Colonic mucosa (tissue), 4 donors: ENCODE measurements around the gene NUDT9. TPM values are rescaled to one million over a fixed set of nuclear protein-coding genes. Genes with fewer than 3 reads are reported as not detected.
A peak's percentile ranks its signal among the peaks of the same experiment; 100 is the strongest.
"Not testable (repeated sequence)": the region's sequence is repeated elsewhere in the genome, so short reads cannot be mapped to it uniquely, and the experiment has no call there.

Experiments used
- DNase-seq: peaks from one replicate; pipeline ENCODE4 v3.0.0-alpha.2; 2020
- H3K27ac ChIP-seq: fragments of 200-600 bp; one replicate; pipeline ENCODE4 v1.8.0; 2021
- H3K27me3 ChIP-seq: fragments of 200-600 bp; one replicate; pipeline ENCODE4 v1.8.0; 2021
- H3K36me3 ChIP-seq: fragments of 200-600 bp; one replicate; pipeline ENCODE4 v1.8.0; 2021
- H3K4me1 ChIP-seq: fragments of 200-600 bp; one replicate; pipeline ENCODE4 v1.8.0; 2021; ENCODE audit warnings: mild to moderate bottlenecking
- H3K4me3 ChIP-seq: fragments of 200-600 bp; one replicate; pipeline ENCODE4 v1.8.0; 2021
- H3K9ac ChIP-seq, 2 donors: one replicate each; pipeline ENCODE4 v1.7.0; 2013; ENCODE audit warnings: control low read depth in 2 of 2, low read depth in 2 of 2, low read length in 2 of 2
- H3K9me3 ChIP-seq: fragments of 200-600 bp; one replicate; pipeline ENCODE4 v1.8.0; 2021
- CTCF ChIP-seq: fragments of 200-600 bp; IDR thresholded peaks from one replicate; pipeline ENCODE4 v1.8.0; 2022; ENCODE audit warnings: antibody characterized with exemption, mild to moderate bottlenecking
- intact Hi-C: fragments of 100-400 bp; cut with DNase I; formaldehyde crosslinking; loops from one replicate; pipeline ENCODE4 v1.14.1; 2022
- total RNA-seq, 2 donors: library from RNA; stranded (reverse); fragmentation: NEBNext Ultra II Directional in 1 of 2; extraction: Animal tissue kit (Norgen Biotek cat#: 25700) in 1 of 2; gene quantifications; one replicate each; pipeline ENCODE4 v1.2.1, GENCODE V29; 2021
- donor health status: healthy.
- donor health status: DM: no; HTN: no; CAD: no.
- donor health status: DM: no; HTN: no; CAD: no.

Gene NUDT9
- total RNA-seq, 2 donors from 2014 or later: 31.4 to 52.0 TPM

- Histone ChIP-seq H3K4me1 (no peaks in the 10 kb centered on the region), H3K9ac (peak overlapping the region in 1 of 2 donors; percentile 10), H3K36me3 (no peaks in the 10 kb centered on the region), H3K27me3 (no peaks in the 10 kb centered on the region), H3K9me3 (no peaks in the 10 kb centered on the region), H3K4me3 (no peak overlapping the region), H3K27ac (peak overlapping the region; percentile 41)
- TF ChIP-seq CTCF: no peak
- intact Hi-C loops: no loop called here
- peak; percentile 78 for DNase-seq
These were observed 35.1 kb upstream of the NUDT9 start for GRCh38 chr4:87387237-87387636.

GRCh38 chr4:87388901-87389300 lies 33.5 kb upstream of the NUDT9 start:
- intact Hi-C loops: no loop called here
- no peaks in the 10 kb centered on the region for H3K27me3 ChIP-seq
- peak overlapping the region; percentile 19 to 38 for H3K9ac ChIP-seq
- no peaks in the 10 kb centered on the region for H3K36me3 ChIP-seq
- peak overlapping the region; percentile 52 for H3K4me3 ChIP-seq
- H3K27ac ChIP-seq: peak overlapping the region; percentile 41
- no peaks in the 10 kb centered on the region for H3K9me3 ChIP-seq
- no peak for DNase-seq
- no peaks in the 10 kb centered on the region for H3K4me1 ChIP-seq
- TF ChIP-seq CTCF: no peak

- Histone ChIP-seq H3K4me3 (peak overlapping the region; percentile 52), H3K27ac (peak overlapping the region; percentile 92), H3K9ac (peak overlapping the region; percentile 73 to 99)
- intact Hi-C loops, H3K27me3 ChIP-seq, H3K36me3 ChIP-seq, H3K4me1 ChIP-seq, H3K9me3 ChIP-seq: not testable (repeated sequence)
- DNase-seq: peak; percentile 45
These were observed 32.3 kb upstream of the NUDT9 start for GRCh38 chr4:87390055-87390454.

- H3K4me1 ChIP-seq: no peaks in the 10 kb centered on the region
These were observed 31.9 kb upstream of the NUDT9 start for GRCh38 chr4:87390551-87390890.

GRCh38 chr4:87390891-87391575 lies 31.3 kb upstream of the NUDT9 start, which contains the start of gene HSD17B11:
HSD17B11 (minus strand) TSS chr4:87391188; CDS start chr4:87391070, 118 bp downstream.
- Histone ChIP-seq H3K4me1 (no peaks in the 10 kb centered on the region), H3K27me3 (no peaks in the 10 kb centered on the region), H3K36me3 (no peaks in the 10 kb centered on the region), H3K4me3 (peak within 1 kb of the TSS; percentile 52), H3K9me3 (no peaks in the 10 kb centered on the region), H3K27ac (peak within 1 kb of the TSS; percentile 92), H3K9ac (peak within 1 kb of the TSS; percentile 77 to 99)
- TF ChIP-seq CTCF: no peak
- DNase-seq: peak; percentile 97
- intact Hi-C loops: no loop called here

More at GRCh38 chr4:87390551-87390890, 31.9 kb upstream of the NUDT9 start:
- H3K27me3 ChIP-seq: no peaks in the 10 kb centered on the region
- H3K9ac ChIP-seq: peak overlapping the region; percentile 73 to 99
- peak overlapping the region; percentile 52 for H3K4me3 ChIP-seq
- H3K27ac ChIP-seq: peak overlapping the region; percentile 92
- no peaks in the 10 kb centered on the region for H3K36me3 ChIP-seq
- intact Hi-C loops: no loop called here
- DNase-seq: no peak
- no peak for TF ChIP-seq CTCF
- no peaks in the 10 kb centered on the region for H3K9me3 ChIP-seq

- H3K9me3 ChIP-seq: no peaks in the 10 kb centered on the region
- H3K9ac ChIP-seq: peak overlapping the region; percentile 77 to 99
- H3K4me1 ChIP-seq: no peaks in the 10 kb centered on the region
- no peak for DNase-seq
- peak overlapping the region; percentile 52 for H3K4me3 ChIP-seq
- peak overlapping the region; percentile 92 for H3K27ac ChIP-seq
- intact Hi-C loops: no loop called here
- TF ChIP-seq CTCF: no peak
- H3K36me3 ChIP-seq: no peaks in the 10 kb centered on the region
- no peaks in the 10 kb centered on the region for H3K27me3 ChIP-seq
These were observed 30.8 kb upstream of the NUDT9 start for GRCh38 chr4:87391576-87392054.
